ENCODE results near the gene TMEM252.

DNA sequence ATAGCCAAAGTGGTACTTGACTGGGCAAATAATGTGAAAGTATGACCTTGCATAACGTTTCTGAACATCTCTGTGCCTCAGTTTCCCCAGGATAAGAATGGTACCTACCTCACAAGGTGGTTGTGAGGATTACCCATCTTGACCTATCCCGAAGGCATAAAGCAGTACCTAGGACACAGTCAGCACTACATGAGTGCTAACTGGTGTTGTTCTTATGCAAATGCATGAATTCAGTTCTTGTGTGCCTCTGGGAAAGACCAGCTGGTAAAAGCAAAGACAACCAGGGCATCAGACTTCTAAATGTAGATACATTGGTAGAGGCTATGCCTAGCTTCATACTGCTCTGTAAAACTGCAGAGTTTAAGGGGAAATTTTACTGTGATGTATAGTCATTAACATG, 21.8 kb upstream of the TMEM252 start:
- TF ChIP-seq MXI1 (IDR thresholded peaks at IDR 0.05; ENCODE audit: low read depth, low read length), result no peak
- TF ChIP-seq, protein P1, sequence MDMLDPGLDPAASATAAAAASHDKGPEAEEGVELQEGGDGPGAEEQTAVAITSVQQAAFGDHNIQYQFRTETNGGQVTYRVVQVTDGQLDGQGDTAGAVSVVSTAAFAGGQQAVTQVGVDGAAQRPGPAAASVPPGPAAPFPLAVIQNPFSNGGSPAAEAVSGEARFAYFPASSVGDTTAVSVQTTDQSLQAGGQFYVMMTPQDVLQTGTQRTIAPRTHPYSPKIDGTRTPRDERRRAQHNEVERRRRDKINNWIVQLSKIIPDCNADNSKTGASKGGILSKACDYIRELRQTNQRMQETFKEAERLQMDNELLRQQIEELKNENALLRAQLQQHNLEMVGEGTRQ (IDR thresholded peaks at IDR 0.05; ENCODE audit: borderline replicate concordance, low read depth, low read length), result no peak
- TF ChIP-seq, protein P2, sequence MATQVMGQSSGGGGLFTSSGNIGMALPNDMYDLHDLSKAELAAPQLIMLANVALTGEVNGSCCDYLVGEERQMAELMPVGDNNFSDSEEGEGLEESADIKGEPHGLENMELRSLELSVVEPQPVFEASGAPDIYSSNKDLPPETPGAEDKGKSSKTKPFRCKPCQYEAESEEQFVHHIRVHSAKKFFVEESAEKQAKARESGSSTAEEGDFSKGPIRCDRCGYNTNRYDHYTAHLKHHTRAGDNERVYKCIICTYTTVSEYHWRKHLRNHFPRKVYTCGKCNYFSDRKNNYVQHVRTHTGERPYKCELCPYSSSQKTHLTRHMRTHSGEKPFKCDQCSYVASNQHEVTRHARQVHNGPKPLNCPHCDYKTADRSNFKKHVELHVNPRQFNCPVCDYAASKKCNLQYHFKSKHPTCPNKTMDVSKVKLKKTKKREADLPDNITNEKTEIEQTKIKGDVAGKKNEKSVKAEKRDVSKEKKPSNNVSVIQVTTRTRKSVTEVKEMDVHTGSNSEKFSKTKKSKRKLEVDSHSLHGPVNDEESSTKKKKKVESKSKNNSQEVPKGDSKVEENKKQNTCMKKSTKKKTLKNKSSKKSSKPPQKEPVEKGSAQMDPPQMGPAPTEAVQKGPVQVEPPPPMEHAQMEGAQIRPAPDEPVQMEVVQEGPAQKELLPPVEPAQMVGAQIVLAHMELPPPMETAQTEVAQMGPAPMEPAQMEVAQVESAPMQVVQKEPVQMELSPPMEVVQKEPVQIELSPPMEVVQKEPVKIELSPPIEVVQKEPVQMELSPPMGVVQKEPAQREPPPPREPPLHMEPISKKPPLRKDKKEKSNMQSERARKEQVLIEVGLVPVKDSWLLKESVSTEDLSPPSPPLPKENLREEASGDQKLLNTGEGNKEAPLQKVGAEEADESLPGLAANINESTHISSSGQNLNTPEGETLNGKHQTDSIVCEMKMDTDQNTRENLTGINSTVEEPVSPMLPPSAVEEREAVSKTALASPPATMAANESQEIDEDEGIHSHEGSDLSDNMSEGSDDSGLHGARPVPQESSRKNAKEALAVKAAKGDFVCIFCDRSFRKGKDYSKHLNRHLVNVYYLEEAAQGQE (IDR thresholded peaks at IDR 0.05; ENCODE audit: low read depth, low read length), result no peak
- TF ChIP-seq RAD21 (IDR thresholded peaks at IDR 0.05; ENCODE audit: low read length), result no peak
- TF ChIP-seq EP300 (IDR thresholded peaks at IDR 0.05; ENCODE audit: borderline replicate concordance in 1 of 2, low read depth in 1 of 2, low read length in 1 of 2), result no peak
- no peak for TF ChIP-seq POLR2AphosphoS5 (IDR thresholded peaks at IDR 0.05; ENCODE audit: low read depth, low read length)
- TF ChIP-seq, protein P3, sequence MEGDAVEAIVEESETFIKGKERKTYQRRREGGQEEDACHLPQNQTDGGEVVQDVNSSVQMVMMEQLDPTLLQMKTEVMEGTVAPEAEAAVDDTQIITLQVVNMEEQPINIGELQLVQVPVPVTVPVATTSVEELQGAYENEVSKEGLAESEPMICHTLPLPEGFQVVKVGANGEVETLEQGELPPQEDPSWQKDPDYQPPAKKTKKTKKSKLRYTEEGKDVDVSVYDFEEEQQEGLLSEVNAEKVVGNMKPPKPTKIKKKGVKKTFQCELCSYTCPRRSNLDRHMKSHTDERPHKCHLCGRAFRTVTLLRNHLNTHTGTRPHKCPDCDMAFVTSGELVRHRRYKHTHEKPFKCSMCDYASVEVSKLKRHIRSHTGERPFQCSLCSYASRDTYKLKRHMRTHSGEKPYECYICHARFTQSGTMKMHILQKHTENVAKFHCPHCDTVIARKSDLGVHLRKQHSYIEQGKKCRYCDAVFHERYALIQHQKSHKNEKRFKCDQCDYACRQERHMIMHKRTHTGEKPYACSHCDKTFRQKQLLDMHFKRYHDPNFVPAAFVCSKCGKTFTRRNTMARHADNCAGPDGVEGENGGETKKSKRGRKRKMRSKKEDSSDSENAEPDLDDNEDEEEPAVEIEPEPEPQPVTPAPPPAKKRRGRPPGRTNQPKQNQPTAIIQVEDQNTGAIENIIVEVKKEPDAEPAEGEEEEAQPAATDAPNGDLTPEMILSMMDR (IDR thresholded peaks at IDR 0.05), result no peak
- no peak for TF ChIP-seq FOXM1 (IDR thresholded peaks at IDR 0.05; ENCODE audit: low read depth)
- TF ChIP-seq TAF1 (IDR thresholded peaks at IDR 0.05; ENCODE audit: borderline replicate concordance, low read depth, low read length), result no peak

All from SK-N-SH (cell line).